Endothelial cell of umbilical vein (primary cell): Measurements from ENCODE around the gene KBTBD13. TPM values are rescaled to one million over a fixed set of nuclear protein-coding genes. Genes with fewer than 3 reads are reported as not detected.
"Not testable (repeated sequence)": the region's sequence is repeated elsewhere in the genome, so short reads cannot be mapped to it uniquely, and the experiment has no call there.

Experiments used
- BruUV-seq: library from RNA; stranded (reverse); fragments of 400-500 nt; replicated peaks from 2 replicates; lab custom pipeline; 2021; lab: Mats Ljungman, UMichigan
- CTCF ChIA-PET: fragments of 300-600, 350-600 bp; sonication (Branson Sonifier 250); formaldehyde crosslinking; loops from one replicate; lab custom pipeline; 2021; ENCODE audit warnings: antibody characterized with exemption, inconsistent platforms; lab: Charles Lee
- POLR2A ChIA-PET: fragments of 300-600, 350-600 bp; sonication (Branson Sonifier 250); formaldehyde crosslinking; loops from one replicate; lab custom pipeline; 2021; ENCODE audit warnings: antibody characterized with exemption, inconsistent platforms; lab: Charles Lee
- DNase-seq: peaks from one replicate; pipeline ENCODE4 v3.0.0-alpha.2; 2011; ENCODE audit warnings: low read depth, low spot score
- FAIRE-seq: peaks from 2 replicates; lab custom pipeline; 2011; peaks lifted over from hg19 to GRCh38; lab: Jason Lieb, UNC
- H2AFZ ChIP-seq: 2 replicates; pipeline ENCODE4 v1.6.0; 2012; ENCODE audit warnings: low read depth, low read length, control low read depth, inconsistent platforms
- H3K27ac ChIP-seq: 2 replicates; pipeline ENCODE4 v1.5.1; 2011; ENCODE audit warnings: low read depth, mild to moderate bottlenecking, control low read depth, low read length, moderate library complexity; ENCODE audit not compliant: insufficient read depth
- H3K27me3 ChIP-seq, 2 experiments: 2 replicates each; pipeline versions ENCODE4 v1.6.0 to v1.6.1; 2011; ENCODE audit warnings: low read length in 2 of 2, mixed read lengths in 1 of 2; ENCODE audit not compliant: control insufficient read depth in 2 of 2, insufficient read depth in 2 of 2
- H3K36me3 ChIP-seq, 2 experiments: 2 replicates in 1 of 2; 3 replicates in 1 of 2; pipeline ENCODE4 v1.5.1; 2011; ENCODE audit warnings: low read length in 2 of 2, mild to moderate bottlenecking in 1 of 2, moderate library complexity in 1 of 2; ENCODE audit not compliant: control insufficient read depth in 2 of 2, insufficient read depth in 2 of 2; ENCODE audit errors: extremely low read depth in 1 of 2
- H3K4me1 ChIP-seq: 3 replicates; pipeline ENCODE4 v1.5.1; 2011; ENCODE audit warnings: mild to moderate bottlenecking, low read length; ENCODE audit not compliant: control insufficient read depth, insufficient read depth; ENCODE audit errors: extremely low read depth
- H3K4me2 ChIP-seq: 2 replicates; pipeline ENCODE4 v1.6.1; 2011; ENCODE audit warnings: low read length, control low read depth, mixed read lengths; ENCODE audit not compliant: insufficient read depth
- H3K4me3 ChIP-seq, 3 experiments: fragments of 200-600 bp in 1 of 3; sonication (generic), shearing (Covaris generic) in 1 of 3; replicated peaks in 1 of 3; 2 replicates each; pipeline ENCODE4 v1.5.1; 2011 to 2016; ENCODE audit warnings: control low read depth in 3 of 3, low read length in 3 of 3, mild to moderate bottlenecking in 2 of 3, inconsistent platforms in 1 of 3, low read depth in 1 of 3, moderate library complexity in 1 of 3; ENCODE audit not compliant: insufficient read depth in 1 of 3
- H3K79me2 ChIP-seq: 2 replicates; pipeline ENCODE4 v1.6.0; 2012; ENCODE audit warnings: low read length, inconsistent platforms; ENCODE audit not compliant: control insufficient read depth, insufficient read depth
- H3K9ac ChIP-seq: replicated peaks from 2 replicates; pipeline ENCODE3; 2011; ENCODE audit warnings: low read length, control low read depth; ENCODE audit not compliant: insufficient read depth; ENCODE audit errors: extremely low read depth
- H3K9me1 ChIP-seq: replicated peaks from 3 replicates; pipeline ENCODE4 v1.6.0; 2011; ENCODE audit warnings: mild to moderate bottlenecking, low read length; ENCODE audit not compliant: control insufficient read depth, insufficient read depth; ENCODE audit errors: extremely low read depth
- H3K9me3 ChIP-seq: replicated peaks from 2 replicates; pipeline ENCODE4 v1.5.1; 2012; ENCODE audit warnings: low read length, inconsistent platforms; ENCODE audit not compliant: control insufficient read depth, insufficient read depth
- H4K20me1 ChIP-seq: replicated peaks from 2 replicates; pipeline ENCODE3; 2011; ENCODE audit warnings: mild to moderate bottlenecking, low read length; ENCODE audit not compliant: control insufficient read depth, insufficient read depth; ENCODE audit errors: extremely low read depth
- CTCF ChIP-seq, 2 donors: IDR thresholded peaks; 1 replicate in 1 of 2; 2 replicates in 1 of 2; pipeline ENCODE4 v1.5.1; 2011; ENCODE audit warnings: low read length in 2 of 2, mild to moderate bottlenecking in 2 of 2, moderate library complexity in 2 of 2, control low read depth in 1 of 2, inconsistent platforms in 1 of 2, low read depth in 1 of 2; ENCODE audit not compliant: insufficient read depth in 1 of 2; ENCODE audit errors: extremely low read depth in 1 of 2
- EZH2 ChIP-seq: IDR thresholded peaks from 2 replicates; pipeline ENCODE4 v1.6.1; 2012; ENCODE audit warnings: borderline replicate concordance, low read depth, mild to moderate bottlenecking, moderate library complexity, low read length, inconsistent platforms; ENCODE audit not compliant: severe bottlenecking
- FOS ChIP-seq: IDR thresholded peaks from 2 replicates; pipeline ENCODE4 v1.6.1; 2011; ENCODE audit warnings: mild to moderate bottlenecking, low read length, moderate library complexity, borderline replicate concordance; ENCODE audit not compliant: insufficient read depth
- GATA2 ChIP-seq: IDR thresholded peaks from 2 replicates; pipeline ENCODE4 v1.7.0; 2011; ENCODE audit warnings: low read depth, mild to moderate bottlenecking, moderate library complexity, mixed read lengths, low read length; ENCODE audit not compliant: insufficient read length, insufficient read depth
- JUN ChIP-seq: IDR thresholded peaks from 2 replicates; pipeline ENCODE4 v1.6.1; 2011; ENCODE audit warnings: borderline replicate concordance, low read depth; ENCODE audit not compliant: insufficient read length, insufficient read depth
- MAX ChIP-seq: IDR thresholded peaks from 2 replicates; pipeline ENCODE4 v1.6.1; 2011; ENCODE audit not compliant: insufficient read depth, insufficient read length
- MYC ChIP-seq: IDR thresholded peaks from one replicate; pipeline ENCODE4 v1.6.1; 2011; ENCODE audit warnings: mild to moderate bottlenecking, low read depth, low read length
- POLR2A ChIP-seq: IDR thresholded peaks from 2 replicates; pipeline ENCODE4 v1.6.1; 2012; ENCODE audit warnings: low read depth, mild to moderate bottlenecking, control low read depth, low read length
- POLR2AphosphoS5 ChIP-seq: IDR thresholded peaks from 2 replicates; pipeline ENCODE4 v1.6.1; 2012; ENCODE audit warnings: low read depth, mild to moderate bottlenecking, control low read depth, low read length, moderate library complexity; ENCODE audit not compliant: insufficient read depth
- dilution Hi-C: fragments of 300-500 bp; cut with MboI; formaldehyde crosslinking; loops from one replicate; pipeline ENCODE4 v1.15.0; 2019; ENCODE audit warnings: low sequenced_read_pairs; ENCODE audit not compliant: extremely low pct_ligation_motif_present
- intact Hi-C: fragments of 100-400 bp; cut with micrococcal nuclease; formaldehyde crosslinking; loops from one replicate; pipeline ENCODE4 v1.10.0; 2022
- polyA plus RNA-seq, 4 experiments: library from polyadenylated mRNA; depleted of rRNA in 3 of 4; stranded (reverse) in 3 of 4; unstranded in 1 of 4; fragments of >200 nt; gene quantifications; 2 replicates each; pipeline versions ENCODE4 v1.2.1 to v1.2.3, GENCODE V29; 2011 to 2012; ENCODE audit warnings: missing spikeins in 1 of 4
- total RNA-seq: library from RNA; stranded (reverse); gene quantifications from 2 replicates; pipeline ENCODE4 v1.2.3, GENCODE V29; 2021

KBTBD13 gene
- total and polyA plus RNA-seq, 2 donors (not counting 3 experiments of a cell fraction or from before 2014, with no cell fraction given), result not detected

GRCh38 chr15:65072617-65073016, 3.9 kb upstream of the KBTBD13 start:
- Histone ChIP-seq H3K79me2 (no peaks in the 10 kb centered on the region), H4K20me1 (no peaks in the 10 kb centered on the region), H3K27ac (no peak overlapping the region), H3K9ac (no peak overlapping the region), H3K4me2 (no peak overlapping the region), H3K36me3 (no peaks in the 10 kb centered on the region), H3K9me3 (no peaks in the 10 kb centered on the region), H3K4me3 (no peak overlapping the region), H2AFZ (no peak overlapping the region), H3K9me1 (no peaks in the 10 kb centered on the region), H3K4me1 (no peaks in the 10 kb centered on the region), H3K27me3 (peaks cover 12 to 24% of the 10 kb centered on the region in 2 experiments)
- ChIA-PET POLR2A (no interaction called here), CTCF (interaction anchor here (0.8 to 1.2 kb wide), 2 partner anchors 10 to 39 kb away, joined by 3 read pairs; no protein-coding TSS in a partner anchor)
- no peak for FAIRE-seq
- dilution Hi-C loops, result no loop called here
- intact Hi-C loops, result no loop called here
- BruUV-seq, result no TSS peak
- no peak for TF ChIP-seq EZH2
- TF ChIP-seq POLR2AphosphoS5, result no peak
- TF ChIP-seq GATA2, result no peak
- no peak for TF ChIP-seq CTCF (IDR thresholded peaks at IDR 0.05; ENCODE audit: extremely low read depth in 1 of 2, insufficient read depth in 1 of 2, low read depth in 1 of 2, low read length in 2 of 2)
- no peak for TF ChIP-seq MAX
- no peak for TF ChIP-seq POLR2A
- no peak for TF ChIP-seq FOS
- no peak for TF ChIP-seq MYC
- no peak for TF ChIP-seq JUN
- DNase-seq, result no peak

GRCh38 chr15:65074946-65075345, 1.6 kb upstream of the KBTBD13 start:
- H3K9me1 ChIP-seq, H3K4me1 ChIP-seq, dilution Hi-C loops, H3K9me3 ChIP-seq, POLR2A ChIA-PET, H3K27ac ChIP-seq, H3K4me2 ChIP-seq, H3K79me2 ChIP-seq, DNase-seq, FAIRE-seq, BruUV-seq, intact Hi-C loops, H2AFZ ChIP-seq, H3K9ac ChIP-seq, H3K4me3 ChIP-seq, H4K20me1 ChIP-seq, H3K36me3 ChIP-seq: not testable (repeated sequence)
- peaks cover 17 to 20% of the 10 kb centered on the region in 2 experiments for H3K27me3 ChIP-seq
- CTCF ChIA-PET, result interaction anchor here (1.2 to 6.0 kb wide), 3 partner anchors 13 to 265 kb away, joined by 3 to 29 read pairs (median 4); no protein-coding TSS in a partner anchor
